GM20000 (cell line): ENCODE measurements around the gene MEIKIN.

Source experiments
- DNase-seq: peaks from one replicate; pipeline ENCODE4 v3.0.0; 2012; ENCODE audit warnings: low spot score
- TF ChIP-seq, protein P1 (sequence below): IDR thresholded peaks from 2 replicates; pipeline ENCODE4 v1.5.1; 2012; ENCODE audit warnings: mild to moderate bottlenecking, control low read depth; ENCODE audit errors: extremely low read depth, missing control alignments

The MEIKIN gene

DNA sequence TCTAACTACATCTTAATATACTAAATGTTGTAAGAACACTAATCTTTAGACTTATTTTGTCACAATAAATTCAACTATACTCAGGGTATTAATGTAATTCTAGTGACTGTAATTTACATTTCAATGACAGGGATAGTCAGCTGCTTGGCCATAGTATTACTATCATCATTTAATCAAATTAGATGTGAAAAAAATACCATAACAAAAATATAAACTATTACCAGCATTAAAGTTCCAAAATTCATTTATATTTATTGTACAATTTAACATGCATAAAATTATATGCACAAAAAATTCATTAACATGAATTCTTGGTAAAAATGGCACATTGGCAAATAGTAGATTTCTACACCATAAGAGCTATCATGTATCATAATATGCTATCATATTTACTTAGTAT, 177.6 kb downstream of the MEIKIN start:
- TF ChIP-seq, protein P1, sequence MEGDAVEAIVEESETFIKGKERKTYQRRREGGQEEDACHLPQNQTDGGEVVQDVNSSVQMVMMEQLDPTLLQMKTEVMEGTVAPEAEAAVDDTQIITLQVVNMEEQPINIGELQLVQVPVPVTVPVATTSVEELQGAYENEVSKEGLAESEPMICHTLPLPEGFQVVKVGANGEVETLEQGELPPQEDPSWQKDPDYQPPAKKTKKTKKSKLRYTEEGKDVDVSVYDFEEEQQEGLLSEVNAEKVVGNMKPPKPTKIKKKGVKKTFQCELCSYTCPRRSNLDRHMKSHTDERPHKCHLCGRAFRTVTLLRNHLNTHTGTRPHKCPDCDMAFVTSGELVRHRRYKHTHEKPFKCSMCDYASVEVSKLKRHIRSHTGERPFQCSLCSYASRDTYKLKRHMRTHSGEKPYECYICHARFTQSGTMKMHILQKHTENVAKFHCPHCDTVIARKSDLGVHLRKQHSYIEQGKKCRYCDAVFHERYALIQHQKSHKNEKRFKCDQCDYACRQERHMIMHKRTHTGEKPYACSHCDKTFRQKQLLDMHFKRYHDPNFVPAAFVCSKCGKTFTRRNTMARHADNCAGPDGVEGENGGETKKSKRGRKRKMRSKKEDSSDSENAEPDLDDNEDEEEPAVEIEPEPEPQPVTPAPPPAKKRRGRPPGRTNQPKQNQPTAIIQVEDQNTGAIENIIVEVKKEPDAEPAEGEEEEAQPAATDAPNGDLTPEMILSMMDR, result no peak
- DNase-seq, result no peak

DNA sequence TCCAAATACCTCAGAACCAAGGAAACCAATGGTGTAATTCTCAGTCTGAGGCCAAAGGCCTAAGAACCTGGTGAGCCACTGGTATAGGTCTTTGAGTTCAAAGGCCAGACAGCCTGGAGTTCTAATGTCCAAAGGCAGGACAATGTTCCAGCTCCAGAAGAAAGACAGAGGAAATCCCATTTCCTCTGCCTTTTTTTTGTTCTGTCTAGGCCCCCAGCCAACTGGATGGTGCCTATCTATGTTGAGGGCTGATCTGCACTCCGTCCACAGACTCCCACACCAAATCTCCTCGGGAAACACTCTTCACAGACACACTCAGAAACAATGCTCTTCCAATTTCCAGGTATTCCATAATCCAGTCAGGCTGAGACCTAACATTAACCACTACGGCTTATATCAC, 178.8 kb downstream of the MEIKIN start:
- TF ChIP-seq, protein P1, result no peak
- DNase-seq, result no peak

DNA sequence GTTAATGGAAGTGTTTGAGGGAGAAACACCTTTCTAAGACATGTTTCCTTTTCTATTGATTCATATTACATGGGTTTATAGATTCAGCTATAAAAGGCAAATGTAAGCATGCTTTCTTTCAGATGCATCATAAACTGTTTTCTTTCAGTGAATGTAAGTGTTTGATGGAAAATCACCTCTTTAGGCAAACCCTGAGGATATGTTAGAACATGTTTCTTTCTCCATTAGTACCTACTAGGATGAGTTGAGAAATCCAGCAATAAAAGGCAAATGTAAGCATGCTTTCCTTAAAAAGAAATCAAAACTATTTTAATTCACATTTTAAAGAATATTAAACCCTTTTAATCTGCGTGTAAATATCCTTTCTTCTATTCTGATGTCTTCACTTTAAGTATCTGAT, 180.2 kb downstream of the MEIKIN start:
- DNase-seq, result no peak
- TF ChIP-seq, protein P1, result no peak

DNA sequence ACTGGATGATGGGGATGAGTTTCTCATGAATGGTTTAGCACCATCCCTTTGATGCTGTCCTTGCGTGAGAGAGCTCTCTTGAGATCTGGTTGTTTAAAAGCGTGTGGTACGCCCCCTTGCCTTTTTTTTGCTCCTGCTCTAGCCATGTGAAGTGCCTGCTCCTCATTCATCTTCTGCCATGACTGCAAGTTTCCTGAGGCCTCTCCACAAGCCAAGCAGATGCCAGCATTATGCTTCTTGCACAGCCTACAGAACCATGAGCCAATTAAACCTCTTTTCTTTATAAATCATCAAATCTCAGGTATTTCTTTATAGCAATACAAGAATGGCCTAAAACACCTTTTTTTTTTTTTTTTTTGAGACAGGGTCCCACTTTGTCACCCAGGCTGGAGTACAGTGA, 181.5 kb downstream of the MEIKIN start:
- TF ChIP-seq, protein P1, result no peak
- no peak for DNase-seq

DNA sequence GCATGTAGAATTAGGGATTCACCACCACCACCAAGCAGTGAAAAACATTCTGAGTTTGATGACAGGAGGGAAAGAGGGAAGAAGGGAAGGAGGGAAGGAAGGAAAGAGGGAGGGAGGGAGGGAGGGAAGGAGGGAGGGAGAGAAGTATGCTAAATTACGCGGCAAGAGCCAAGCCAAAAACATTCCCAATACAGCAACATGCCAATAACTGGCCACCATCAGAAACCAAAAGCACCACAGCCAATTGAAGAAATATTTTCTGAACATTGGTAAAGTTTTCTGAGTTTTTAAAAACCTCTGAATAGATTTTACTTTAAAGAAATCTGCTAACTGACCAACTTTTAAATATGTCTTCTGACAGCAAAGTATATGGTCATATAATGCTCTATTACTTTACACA, 184.7 kb downstream of the MEIKIN start:
- DNase-seq, result no peak
- TF ChIP-seq, protein P1, result no peak

DNA sequence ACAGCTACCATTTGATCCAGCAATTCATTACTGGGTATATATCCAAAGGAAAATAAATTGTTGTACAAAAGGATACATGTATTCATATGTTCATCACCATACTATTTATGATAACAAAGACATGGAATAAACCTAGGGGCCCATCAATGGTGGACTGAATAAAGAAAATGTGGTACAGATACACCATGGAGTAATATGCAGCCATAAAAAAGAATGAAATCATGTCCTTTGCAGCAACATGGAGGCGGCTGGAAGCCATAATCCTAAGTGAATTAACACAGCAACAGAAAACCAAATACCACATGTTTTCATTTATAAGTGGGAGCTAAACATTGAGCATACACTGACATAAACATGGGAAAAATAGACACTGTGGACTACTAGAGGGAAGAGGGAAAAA, 185.8 kb downstream of the MEIKIN start:
- TF ChIP-seq, protein P1, result no peak
- no peak for DNase-seq

DNA sequence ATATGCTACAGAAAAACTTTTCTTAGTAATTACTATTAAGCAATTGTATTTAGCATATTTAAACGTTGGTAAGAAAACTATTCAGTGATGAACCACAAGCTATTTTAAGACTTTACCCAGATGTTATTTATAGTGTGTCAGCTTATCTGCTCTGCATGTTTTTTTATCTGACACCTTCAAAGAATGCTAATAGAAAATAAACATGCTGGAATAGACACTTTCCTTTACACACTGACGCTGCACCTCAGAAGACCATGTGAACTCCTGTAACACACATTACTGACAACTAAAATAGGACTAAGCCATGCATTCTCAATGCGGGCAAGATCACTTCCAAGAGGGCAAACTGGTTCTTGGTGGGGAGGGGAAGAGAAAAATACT, 187.0 kb downstream of the MEIKIN start:
- no peak for DNase-seq
- TF ChIP-seq, protein P1, result no peak
